Adrenal gland (tissue), 5 donors: ENCODE results near the gene MAGI2.

Experiments
- POLR2A ChIP-seq, 2 donors: fragments of 450-650 bp; IDR thresholded peaks; one replicate each; pipeline ENCODE4 v1.6.1; 2017; ENCODE audit warnings: antibody characterized with exemption in 2 of 2, mild to moderate bottlenecking in 2 of 2, moderate library complexity in 1 of 2
- TF ChIP-seq, protein P1 (sequence below), 6 experiments: fragments of 450-650 bp in 4 of 6; fragments of 200-600 bp in 2 of 6; sonication (generic) in 1 of 6; IDR thresholded peaks; 1 replicate in 5 of 6; 2 replicates in 1 of 6; pipeline versions ENCODE4 v1.5.1 to v1.8.0; 2016 to 2021; ENCODE audit warnings: antibody characterized with exemption in 6 of 6, mild to moderate bottlenecking in 2 of 6, moderate library complexity in 1 of 6
- donor health status: DM: no; HTN: no; CAD: no.

DNA sequence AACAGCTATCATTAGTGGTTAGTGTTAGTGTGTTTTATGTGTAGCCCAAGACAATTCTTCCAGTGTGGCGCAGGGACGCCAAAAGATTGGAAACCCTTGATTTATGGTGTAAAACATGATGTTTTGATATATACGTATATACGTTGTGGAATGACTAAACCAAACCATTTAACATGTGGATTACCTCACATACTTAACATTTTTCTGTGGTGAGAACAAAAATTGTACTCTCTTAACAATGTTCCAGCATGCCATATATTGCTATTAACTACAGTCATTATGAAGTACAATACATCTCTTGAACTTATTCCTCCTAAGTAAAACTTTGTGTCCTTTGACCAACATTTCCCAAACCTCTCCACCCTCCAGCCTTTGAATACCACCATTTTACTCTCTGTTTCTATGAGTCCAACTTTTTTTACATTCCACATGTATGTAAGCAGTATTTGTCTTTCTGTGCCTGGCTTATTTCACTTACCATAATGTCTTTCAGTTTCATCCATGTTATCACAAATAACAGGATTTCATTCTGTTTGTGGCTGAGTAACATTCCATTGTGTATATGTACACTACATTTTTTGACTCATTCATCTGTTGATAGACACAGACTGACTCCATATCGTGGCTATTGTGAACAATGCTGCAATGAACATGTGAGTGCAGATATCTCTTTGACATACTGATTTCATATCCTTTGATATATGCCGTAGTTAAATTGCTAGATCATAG is 42.2 kb upstream of the MAGI2 start:
- TF ChIP-seq, protein P1, sequence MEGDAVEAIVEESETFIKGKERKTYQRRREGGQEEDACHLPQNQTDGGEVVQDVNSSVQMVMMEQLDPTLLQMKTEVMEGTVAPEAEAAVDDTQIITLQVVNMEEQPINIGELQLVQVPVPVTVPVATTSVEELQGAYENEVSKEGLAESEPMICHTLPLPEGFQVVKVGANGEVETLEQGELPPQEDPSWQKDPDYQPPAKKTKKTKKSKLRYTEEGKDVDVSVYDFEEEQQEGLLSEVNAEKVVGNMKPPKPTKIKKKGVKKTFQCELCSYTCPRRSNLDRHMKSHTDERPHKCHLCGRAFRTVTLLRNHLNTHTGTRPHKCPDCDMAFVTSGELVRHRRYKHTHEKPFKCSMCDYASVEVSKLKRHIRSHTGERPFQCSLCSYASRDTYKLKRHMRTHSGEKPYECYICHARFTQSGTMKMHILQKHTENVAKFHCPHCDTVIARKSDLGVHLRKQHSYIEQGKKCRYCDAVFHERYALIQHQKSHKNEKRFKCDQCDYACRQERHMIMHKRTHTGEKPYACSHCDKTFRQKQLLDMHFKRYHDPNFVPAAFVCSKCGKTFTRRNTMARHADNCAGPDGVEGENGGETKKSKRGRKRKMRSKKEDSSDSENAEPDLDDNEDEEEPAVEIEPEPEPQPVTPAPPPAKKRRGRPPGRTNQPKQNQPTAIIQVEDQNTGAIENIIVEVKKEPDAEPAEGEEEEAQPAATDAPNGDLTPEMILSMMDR (IDR thresholded peaks at IDR 0.05) = no peak
- no peak for TF ChIP-seq POLR2A (IDR thresholded peaks at IDR 0.05)
